K562 treated with DMSO at 1 percent for 24 hours (cell line): Measurements from ENCODE around the gene ZP3. TPM values are rescaled to one million over a fixed set of nuclear protein-coding genes. Genes with fewer than 3 reads are reported as not detected.

Experiments
- total RNA-seq: library from RNA; unstranded; fragments of 300-600 nt; gene quantifications from 2 replicates; pipeline ENCODE4 v1.2.3, GENCODE V29; 2022; ENCODE audit warnings: low read depth; ENCODE audit not compliant: insufficient read depth

Gene ZP3
- 11.1 and 12.2 TPM in 2 replicates for total RNA-seq

DNA sequence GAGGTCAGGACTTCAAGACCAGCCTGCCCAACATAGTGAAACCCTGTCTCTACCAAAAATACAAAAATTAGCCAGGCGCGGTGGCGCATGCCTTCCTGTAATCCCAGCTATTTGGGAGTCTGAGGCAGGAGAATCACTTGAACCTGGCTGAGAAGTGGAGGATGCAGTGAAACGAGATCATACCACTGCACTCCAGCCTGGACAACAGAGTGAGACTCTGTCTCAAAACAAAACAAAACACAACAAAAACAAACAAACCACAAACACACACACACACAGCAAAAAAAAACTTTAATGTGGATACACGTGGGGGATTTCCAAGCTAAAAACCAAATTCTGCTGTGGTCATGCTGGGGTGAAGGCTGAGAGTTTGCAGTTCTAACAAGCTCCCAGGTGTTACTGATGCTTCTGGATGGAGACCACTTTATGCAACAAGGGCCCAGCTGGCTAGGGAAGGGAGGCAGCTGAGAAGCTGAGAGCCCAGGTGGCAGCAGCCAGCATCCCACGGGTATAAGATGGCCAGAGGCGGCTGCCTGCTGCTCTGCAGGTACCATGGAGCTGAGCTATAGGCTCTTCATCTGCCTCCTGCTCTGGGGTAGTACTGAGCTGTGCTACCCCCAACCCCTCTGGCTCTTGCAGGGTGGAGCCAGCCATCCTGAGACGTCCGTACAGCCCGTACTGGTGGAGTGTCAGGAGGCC is at the start of gene ZP3:
TSS of gene ZP3 (plus strand) at position 538 of the 699 bp plus-strand sequence. CDS start at position 553, 15 bp downstream.

DNA sequence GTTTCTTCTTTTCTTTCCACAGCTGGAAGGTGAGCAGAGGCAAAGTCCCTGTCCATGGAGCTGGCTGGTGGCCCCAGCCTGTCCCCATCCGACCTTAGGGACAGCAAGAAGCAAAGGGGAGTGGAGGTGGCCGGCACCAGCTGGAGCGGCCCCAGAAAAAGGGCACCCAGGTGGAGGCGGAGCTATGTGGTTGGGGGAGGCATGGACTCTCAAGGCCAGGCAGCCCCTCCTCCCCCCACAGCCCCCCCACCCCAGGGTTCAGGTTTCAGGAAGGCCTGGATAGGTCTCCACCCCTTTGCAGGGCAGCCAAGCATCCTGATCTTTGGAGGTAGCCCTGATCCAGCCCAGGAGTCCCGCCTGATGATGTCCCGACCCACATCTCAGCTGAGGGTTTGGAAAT is 15.2 kb upstream of the ZP3 start, which contains the start of gene SSC4D:
TSS of gene SSC4D (minus strand) at position 161 of the 400 bp plus-strand sequence. CDS start 5,258 bp downstream, outside the sequence.

DNA sequence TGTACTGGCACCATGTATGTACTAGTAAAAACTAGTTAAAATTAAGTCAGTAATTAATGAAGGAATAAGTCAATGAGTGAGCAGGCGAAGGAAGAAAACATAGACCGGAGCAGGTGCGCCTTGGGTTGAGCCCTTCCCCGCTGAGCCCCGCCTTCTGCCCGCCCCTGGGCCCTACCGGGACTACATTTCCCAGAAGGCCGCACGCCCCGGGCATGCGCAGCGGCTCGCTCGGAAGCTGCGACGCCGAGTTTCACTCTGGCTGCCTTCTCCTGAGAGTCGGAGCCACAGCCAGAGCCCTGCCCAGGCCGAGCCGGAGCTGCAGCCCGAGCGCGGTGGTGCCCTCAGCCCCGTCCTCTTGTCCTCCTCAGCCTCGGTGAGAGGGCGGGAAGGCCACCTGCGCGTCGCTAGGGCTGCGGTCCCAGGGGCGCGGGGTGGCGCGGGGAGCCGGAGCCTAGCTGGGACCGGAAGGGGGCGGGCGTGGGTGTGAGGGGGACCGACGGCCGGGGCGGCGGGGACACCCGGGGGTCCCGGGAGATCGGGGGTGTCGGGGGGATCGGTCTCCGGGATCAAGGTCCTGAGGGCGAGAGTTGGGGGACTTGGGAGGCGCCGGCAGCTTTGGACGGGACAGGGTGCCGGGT is 36.8 kb downstream of the ZP3 start, which contains the start of gene DTX2:
TSS of gene DTX2 (plus strand) at position 246 of the 638 bp plus-strand sequence. CDS start 18,801 bp downstream, outside the sequence.

Other genes with a start within 250 kb of the ZP3 start
- 0.94 and 1.1 TPM in 2 replicates for gene SRRM3, start 223.1 kb upstream of the ZP3 start, total RNA-seq
- 734 and 824 TPM in 2 replicates for gene HSPB1, start 122.3 kb upstream of the ZP3 start, total RNA-seq
- gene YWHAG, start 66.0 kb upstream of the ZP3 start, total RNA-seq: 135 and 146 TPM in 2 replicates
- gene SSC4D, start 15.3 kb upstream of the ZP3 start, total RNA-seq: 13.5 and 16.9 TPM in 2 replicates
- gene DTX2, start 36.8 kb downstream of the ZP3 start, total RNA-seq: 59.7 and 62.8 TPM in 2 replicates
- gene UPK3B, start 85.6 kb downstream of the ZP3 start, total RNA-seq: not detected in 2 replicates
- not detected in 2 replicates for gene SPDYE16, start 118.3 kb downstream of the ZP3 start, total RNA-seq
- 21.6 and 29.2 TPM in 2 replicates for gene POMZP3, start 202.3 kb downstream of the ZP3 start, total RNA-seq